WTC11 (cell line): Measurements from ENCODE around the gene CCNL1.

ENCODE experiments used
- CBFB ChIP-seq: sonication (generic); formaldehyde crosslinking; IDR thresholded peaks from 2 replicates; pipeline ENCODE4 v1.8.1; 2022; ENCODE audit warnings: mild to moderate bottlenecking, low read depth, missing genetic modification reagents
- CREB1 ChIP-seq: sonication (generic); formaldehyde crosslinking; IDR thresholded peaks from 2 replicates; pipeline ENCODE4 v1.8.0; 2023; ENCODE audit warnings: mild to moderate bottlenecking, missing genetic modification reagents
- ESRRA ChIP-seq: sonication (generic); formaldehyde crosslinking; IDR thresholded peaks from 2 replicates; pipeline ENCODE4 v1.8.1; 2022; ENCODE audit warnings: mild to moderate bottlenecking, missing genetic modification reagents, borderline replicate concordance
- HMGA2 ChIP-seq: fragments of 250-450 bp; sonication (Bioruptor Pico); IDR thresholded peaks from 2 replicates; pipeline ENCODE4 v1.4.0; 2021; ENCODE audit warnings: mild to moderate bottlenecking, moderate library complexity
- NR2C2 ChIP-seq: sonication (generic); formaldehyde crosslinking; IDR thresholded peaks from 2 replicates; pipeline ENCODE4 v1.8.0; 2022; ENCODE audit warnings: mild to moderate bottlenecking, missing genetic modification reagents
- NR3C1 ChIP-seq: sonication (generic); formaldehyde crosslinking; conservative IDR thresholded peaks from 2 replicates; pipeline ENCODE4 v1.8.1; 2023; ENCODE audit warnings: low read depth, mild to moderate bottlenecking, missing genetic modification reagents
- SP1 ChIP-seq: sonication (generic); formaldehyde crosslinking; conservative IDR thresholded peaks from 2 replicates; pipeline ENCODE4 v1.8.1; 2022; ENCODE audit warnings: missing genetic modification reagents
- TEAD4 ChIP-seq: sonication (generic); formaldehyde crosslinking; IDR thresholded peaks from 2 replicates; pipeline ENCODE4 v1.8.0; 2022; ENCODE audit warnings: mild to moderate bottlenecking, missing genetic modification reagents
- TP53 ChIP-seq: sonication (generic); formaldehyde crosslinking; IDR thresholded peaks from 2 replicates; pipeline ENCODE4 v1.8.1; 2023; ENCODE audit warnings: mild to moderate bottlenecking, missing genetic modification reagents
- ZNF263 ChIP-seq: sonication (generic); formaldehyde crosslinking; IDR thresholded peaks from 2 replicates; pipeline ENCODE4 v1.8.1; 2022; ENCODE audit warnings: low read depth, mild to moderate bottlenecking, moderate library complexity, missing genetic modification reagents
- TF ChIP-seq, protein P1 (sequence below): fragments of 200-600 bp; IDR thresholded peaks from 2 replicates; pipeline ENCODE4 v1.8.0; 2022; ENCODE audit warnings: antibody characterized with exemption
- TF ChIP-seq, protein P2 (sequence below): sonication (generic); formaldehyde crosslinking; IDR thresholded peaks from 2 replicates; pipeline ENCODE4 v1.8.1; 2023; ENCODE audit warnings: mild to moderate bottlenecking, missing genetic modification reagents, moderate library complexity
- TF ChIP-seq, protein P3 (sequence below): sonication (generic); formaldehyde crosslinking; conservative IDR thresholded peaks from 2 replicates; pipeline ENCODE4 v1.8.1; 2022; ENCODE audit warnings: mild to moderate bottlenecking, missing genetic modification reagents

DNA sequence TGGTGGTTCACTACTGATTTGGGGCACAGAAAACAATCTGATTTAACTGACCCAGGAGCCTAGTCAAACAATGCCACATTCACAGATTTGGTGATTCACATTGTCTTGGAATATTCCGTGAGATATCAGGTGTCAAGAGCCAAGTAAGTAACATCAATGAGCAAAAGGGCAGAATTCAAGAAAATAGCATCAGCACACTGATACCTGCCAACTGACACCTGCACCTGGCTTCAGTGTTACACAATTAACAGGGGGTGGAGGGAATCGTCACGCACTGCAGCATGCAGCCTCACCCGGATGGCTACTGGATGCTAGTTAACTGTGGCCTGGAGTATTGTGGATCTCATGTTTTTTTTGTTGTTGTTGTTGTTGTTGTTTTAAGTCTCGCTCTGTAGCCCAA lies 17.6 kb downstream of the CCNL1 start:
- TF ChIP-seq, protein P1, sequence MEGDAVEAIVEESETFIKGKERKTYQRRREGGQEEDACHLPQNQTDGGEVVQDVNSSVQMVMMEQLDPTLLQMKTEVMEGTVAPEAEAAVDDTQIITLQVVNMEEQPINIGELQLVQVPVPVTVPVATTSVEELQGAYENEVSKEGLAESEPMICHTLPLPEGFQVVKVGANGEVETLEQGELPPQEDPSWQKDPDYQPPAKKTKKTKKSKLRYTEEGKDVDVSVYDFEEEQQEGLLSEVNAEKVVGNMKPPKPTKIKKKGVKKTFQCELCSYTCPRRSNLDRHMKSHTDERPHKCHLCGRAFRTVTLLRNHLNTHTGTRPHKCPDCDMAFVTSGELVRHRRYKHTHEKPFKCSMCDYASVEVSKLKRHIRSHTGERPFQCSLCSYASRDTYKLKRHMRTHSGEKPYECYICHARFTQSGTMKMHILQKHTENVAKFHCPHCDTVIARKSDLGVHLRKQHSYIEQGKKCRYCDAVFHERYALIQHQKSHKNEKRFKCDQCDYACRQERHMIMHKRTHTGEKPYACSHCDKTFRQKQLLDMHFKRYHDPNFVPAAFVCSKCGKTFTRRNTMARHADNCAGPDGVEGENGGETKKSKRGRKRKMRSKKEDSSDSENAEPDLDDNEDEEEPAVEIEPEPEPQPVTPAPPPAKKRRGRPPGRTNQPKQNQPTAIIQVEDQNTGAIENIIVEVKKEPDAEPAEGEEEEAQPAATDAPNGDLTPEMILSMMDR = no peak
- TF ChIP-seq HMGA2 (CRISPR knock-in tag) = no peak
- no peak for TF ChIP-seq ESRRA (CRISPR knock-in tag)
- TF ChIP-seq TEAD4 = no peak
- TF ChIP-seq, protein P2, sequence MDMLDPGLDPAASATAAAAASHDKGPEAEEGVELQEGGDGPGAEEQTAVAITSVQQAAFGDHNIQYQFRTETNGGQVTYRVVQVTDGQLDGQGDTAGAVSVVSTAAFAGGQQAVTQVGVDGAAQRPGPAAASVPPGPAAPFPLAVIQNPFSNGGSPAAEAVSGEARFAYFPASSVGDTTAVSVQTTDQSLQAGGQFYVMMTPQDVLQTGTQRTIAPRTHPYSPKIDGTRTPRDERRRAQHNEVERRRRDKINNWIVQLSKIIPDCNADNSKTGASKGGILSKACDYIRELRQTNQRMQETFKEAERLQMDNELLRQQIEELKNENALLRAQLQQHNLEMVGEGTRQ (CRISPR knock-in tag) = no peak
- no peak for TF ChIP-seq CBFB (CRISPR knock-in tag)
- TF ChIP-seq, protein P3, sequence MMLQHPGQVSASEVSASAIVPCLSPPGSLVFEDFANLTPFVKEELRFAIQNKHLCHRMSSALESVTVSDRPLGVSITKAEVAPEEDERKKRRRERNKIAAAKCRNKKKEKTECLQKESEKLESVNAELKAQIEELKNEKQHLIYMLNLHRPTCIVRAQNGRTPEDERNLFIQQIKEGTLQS (CRISPR knock-in tag) = no peak
- TF ChIP-seq TP53 (CRISPR knock-in tag) = no peak
- no peak for TF ChIP-seq CREB1 (CRISPR knock-in tag)
- no peak for TF ChIP-seq NR3C1 (CRISPR knock-in tag)
- no peak for TF ChIP-seq NR2C2 (CRISPR knock-in tag)
- TF ChIP-seq SP1 (CRISPR knock-in tag) = no peak
- TF ChIP-seq ZNF263 = no peak
